HepG2 (cell line): ENCODE results near the gene MIEF1. TPM values are rescaled to one million over a fixed set of nuclear protein-coding genes. Genes with fewer than 3 reads are reported as not detected.

Experiments
- EEA1 ChIP-seq: sonication (generic); formaldehyde crosslinking; IDR thresholded peaks from 2 replicates; pipeline ENCODE4 v1.5.1; 2020; ENCODE audit warnings: mild to moderate bottlenecking, missing genetic modification reagents, borderline replicate concordance
- ELF4 ChIP-seq: sonication (generic); formaldehyde crosslinking; IDR thresholded peaks from 2 replicates; pipeline ENCODE4 v1.5.0; 2020; ENCODE audit warnings: missing genetic modification reagents, mild to moderate bottlenecking, moderate library complexity, borderline replicate concordance
- FOXO1 ChIP-seq: sonication (generic); formaldehyde crosslinking; IDR thresholded peaks from 2 replicates; pipeline ENCODE4 v1.4.0; 2020; ENCODE audit warnings: missing genetic modification reagents
- IRF1 ChIP-seq: sonication (generic); formaldehyde crosslinking; IDR thresholded peaks from 2 replicates; pipeline ENCODE4 v1.4.0; 2020; ENCODE audit warnings: low read depth, mild to moderate bottlenecking, missing genetic modification reagents
- MBD4 ChIP-seq: IDR thresholded peaks from 2 replicates; pipeline ENCODE4 v1.6.1; 2012; ENCODE audit warnings: low read length, inconsistent platforms, borderline replicate concordance
- PHF21A ChIP-seq: sonication (generic); formaldehyde crosslinking; IDR thresholded peaks from 2 replicates; pipeline ENCODE4 v1.5.0; 2020; ENCODE audit warnings: mild to moderate bottlenecking, missing genetic modification reagents
- SIX1 ChIP-seq: sonication (generic); formaldehyde crosslinking; IDR thresholded peaks from 2 replicates; pipeline ENCODE4 v1.4.0; 2020; ENCODE audit warnings: missing genetic modification reagents, borderline replicate concordance
- SOX5 ChIP-seq: IDR thresholded peaks from 2 replicates; pipeline ENCODE4 v1.6.1; 2016; ENCODE audit warnings: borderline replicate concordance
- XRCC5 ChIP-seq: fragments of 200-400 bp; formaldehyde crosslinking; optimal IDR thresholded peaks from 2 replicates; pipeline ENCODE3; 2017; ENCODE audit warnings: mild to moderate bottlenecking, low read length
- YY1 ChIP-seq: IDR thresholded peaks from 2 replicates; pipeline ENCODE4 v1.6.1; 2011; ENCODE audit warnings: low read length, low read depth, moderate library complexity, mild to moderate bottlenecking; ENCODE audit not compliant: insufficient read depth, insufficient replicate concordance
- ZFAT ChIP-seq: sonication (generic); formaldehyde crosslinking; conservative IDR thresholded peaks from 2 replicates; pipeline ENCODE4 v1.8.1; 2023; ENCODE audit warnings: missing genetic modification reagents, inconsistent platforms
- ZFP37 ChIP-seq: sonication (generic); formaldehyde crosslinking; IDR thresholded peaks from 2 replicates; pipeline ENCODE4 v1.4.0; 2020; ENCODE audit warnings: missing genetic modification reagents, borderline replicate concordance
- ZNF17 ChIP-seq: sonication (generic); formaldehyde crosslinking; IDR thresholded peaks from 2 replicates; pipeline ENCODE4 v1.5.0; 2020; ENCODE audit warnings: mild to moderate bottlenecking, missing genetic modification reagents
- ZNF281 ChIP-seq: sonication (generic); formaldehyde crosslinking; IDR thresholded peaks from 2 replicates; pipeline ENCODE4 v1.4.0; 2020; ENCODE audit warnings: missing genetic modification reagents, borderline replicate concordance
- ZNF646 ChIP-seq: sonication (generic); formaldehyde crosslinking; IDR thresholded peaks from 2 replicates; pipeline ENCODE4 v1.9.0; 2021; ENCODE audit warnings: mild to moderate bottlenecking, missing genetic modification reagents
- ZNF710 ChIP-seq: sonication (generic); formaldehyde crosslinking; IDR thresholded peaks from 2 replicates; pipeline ENCODE4 v1.5.0; 2020; ENCODE audit warnings: mild to moderate bottlenecking, missing genetic modification reagents, borderline replicate concordance
- ZNF850 ChIP-seq: sonication (generic); formaldehyde crosslinking; conservative IDR thresholded peaks from 2 replicates; pipeline ENCODE4 v1.9.0; 2021; ENCODE audit warnings: mild to moderate bottlenecking, missing genetic modification reagents
- polyA plus RNA-seq, 8 experiments: library from polyadenylated mRNA; depleted of rRNA in 3 of 8; stranded (reverse) in 7 of 8; unstranded in 1 of 8; fragments of >200 nt; fragmentation: Illumina TruSeq in 4 of 8; extraction: Trizol in 4 of 8; gene quantifications; 2 replicates each; pipeline versions ENCODE4 v1.2.1 to v1.2.3, GENCODE V29; 2011 to 2016; ENCODE audit warnings: low read depth in 4 of 8, missing spikeins in 1 of 8, mixed read lengths in 1 of 8; ENCODE audit not compliant: insufficient read depth in 1 of 8
- total RNA-seq, 5 experiments: library from RNA; depleted of rRNA; stranded (reverse); fragments of >200 nt; fragmentation: Illumina TruSeq; extraction: Trizol; gene quantifications; 2 replicates each; pipeline ENCODE4 v1.2.3, GENCODE V29; 2016; ENCODE audit warnings: low read depth in 1 of 5

Gene MIEF1
- total and polyA plus RNA-seq, 2 of the 13 experiments (the other 11 are each of a cell fraction or from before 2014, with no cell fraction given), result 21.7 to 34.8 TPM

- TF ChIP-seq ZNF646 (CRISPR knock-in tag), result no peak
- TF ChIP-seq YY1, result peak; percentile 88
- no peak for TF ChIP-seq MBD4
- no peak for TF ChIP-seq SIX1 (CRISPR knock-in tag)
- no peak for TF ChIP-seq ZNF17 (CRISPR knock-in tag)
- TF ChIP-seq EEA1 (CRISPR knock-in tag), result no peak
- no peak for TF ChIP-seq ZNF850 (CRISPR knock-in tag)
- no peak; the same call in 1 of the 2 replicates for TF ChIP-seq SOX5 (CRISPR knock-in tag)
- TF ChIP-seq ELF4 (CRISPR knock-in tag), result no peak
- TF ChIP-seq ZFP37 (CRISPR knock-in tag), result no peak
- no peak for TF ChIP-seq ZFAT (CRISPR knock-in tag)
- no peak for TF ChIP-seq ZNF710
- TF ChIP-seq ZNF281 (CRISPR knock-in tag), result peak; percentile 43; the same call in 1 of the 2 replicates
- no peak for TF ChIP-seq IRF1 (CRISPR knock-in tag)
- peak; percentile 73 for TF ChIP-seq FOXO1 (CRISPR knock-in tag)
- TF ChIP-seq XRCC5, result peak; percentile 100
- peak; percentile 59 for TF ChIP-seq PHF21A (CRISPR knock-in tag)
Measured at GRCh38 chr22:39528681-39529486, 26.8 kb downstream of the MIEF1 start (continued).
